ENCODE measurements around the gene TRIM39.
"Not testable (repeated sequence)": the region's sequence is repeated elsewhere in the genome, so short reads cannot be mapped to it uniquely, and the experiment has no call there.

Gene TRIM39

DNA sequence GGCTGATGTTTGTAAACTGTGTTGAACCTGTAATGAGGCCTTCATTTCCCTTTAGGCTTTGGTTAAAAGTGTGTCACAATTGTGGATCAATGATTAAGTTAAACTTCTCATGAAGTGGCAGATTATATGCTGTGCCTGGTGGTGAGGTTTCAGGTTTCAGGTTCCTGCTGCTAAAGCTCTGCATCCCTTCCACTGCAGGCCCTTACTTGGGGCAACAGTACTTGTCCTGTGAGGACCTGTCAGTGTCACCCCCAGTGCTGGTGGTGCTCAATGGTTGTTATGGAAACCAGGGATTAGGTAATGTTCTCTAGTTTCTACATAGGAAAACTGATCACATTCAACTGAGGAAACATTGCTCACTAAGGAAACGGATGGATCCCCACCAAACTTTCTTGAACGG, 36.7 kb downstream of the TRIM39 start:
- no peak for DNase-seq (ENCODE audit: low spot score)

GRCh38 chr6:30364591-30364990, 37.9 kb downstream of the TRIM39 start:
- DNase-seq (ENCODE audit: low spot score), result no peak

DNA sequence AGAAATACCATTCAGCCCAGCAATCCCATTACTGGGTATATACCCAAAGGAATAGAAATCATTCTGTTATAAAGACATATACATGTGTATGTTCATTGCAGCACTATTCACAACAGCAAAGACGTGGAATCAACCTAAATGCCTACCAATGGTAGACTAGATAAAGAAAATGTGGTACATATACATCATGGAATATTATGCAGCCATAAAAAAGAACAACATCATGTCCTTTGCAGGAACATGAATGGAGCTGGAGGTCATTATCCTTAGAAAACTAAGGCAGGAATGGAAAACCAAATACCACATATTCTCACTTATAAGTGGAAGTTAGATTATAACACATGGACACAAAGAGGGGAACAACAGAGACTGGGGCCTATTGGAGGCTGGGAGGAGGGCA, 42.6 kb downstream of the TRIM39 start:
- not testable (repeated sequence) for DNase-seq (ENCODE audit: low spot score)

GRCh38 chr6:30378290-30378937, 51.7 kb downstream of the TRIM39 start:
- DNase-seq (ENCODE audit: low spot score), result no peak

DNA sequence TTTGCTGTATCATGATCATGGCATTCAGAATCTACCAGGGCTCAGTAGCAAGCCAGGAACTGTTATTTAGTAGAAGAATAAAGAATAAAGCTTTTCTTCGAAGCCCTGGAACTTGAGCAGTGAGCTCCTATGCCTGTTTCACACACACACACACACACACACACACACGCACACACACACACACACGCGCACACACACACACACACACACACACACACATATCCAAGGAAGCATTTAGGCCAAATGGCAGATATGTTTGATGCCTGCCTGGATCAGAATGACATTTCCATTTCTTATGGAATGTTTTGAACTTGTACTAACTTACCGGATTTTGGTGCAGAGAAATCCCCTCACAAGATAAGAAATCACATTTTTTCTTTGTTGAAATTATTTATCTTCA, 53.7 kb downstream of the TRIM39 start:
- DNase-seq (ENCODE audit: low spot score), result no peak

- DNase-seq (ENCODE audit: low spot score), result no peak
Measured at GRCh38 chr6:30386166-30386565, 59.4 kb downstream of the TRIM39 start.

DNA sequence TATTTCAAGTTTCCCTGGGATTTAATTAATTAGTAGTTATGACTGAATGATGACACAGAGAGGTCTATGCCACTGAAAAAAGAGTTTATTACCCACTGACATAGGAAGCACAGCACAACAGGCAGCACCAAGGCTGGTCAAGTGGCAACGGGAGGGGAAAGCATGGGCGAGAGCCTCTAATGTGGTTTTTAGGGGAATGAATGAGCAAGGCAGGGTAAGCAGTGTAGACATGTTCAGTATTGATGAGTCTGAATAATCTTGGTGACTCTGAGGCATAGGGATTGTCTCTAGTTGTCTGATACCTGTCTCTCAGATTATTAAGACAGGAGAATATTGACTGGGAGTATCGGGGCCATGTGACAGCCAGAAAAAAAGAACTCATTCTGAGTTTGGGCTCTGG, 64.5 kb downstream of the TRIM39 start:
- DNase-seq (ENCODE audit: low spot score), result no peak

Measured in activated CD4-positive, alpha-beta T cell treated with anti-CD3 and anti-CD28 coated beads, Interleukin-2, Interleukin-4, amounts not matched to agents 100 ng/mL and 50 ng/mL, durations not matched to agents 16 hours and 8 hours (primary cell).